Rectal smooth muscle tissue (tissue), 1 donor: ENCODE measurements around the gene NEK10.

Source experiments
- H3K27ac ChIP-seq: one replicate; pipeline ENCODE4 v1.7.0; 2013; ENCODE audit warnings: low read depth, low read length, inconsistent platforms
- H3K27me3 ChIP-seq: one replicate; pipeline ENCODE4 v1.7.0; 2013; ENCODE audit warnings: low read length; ENCODE audit not compliant: control insufficient read depth, insufficient read depth
- H3K36me3 ChIP-seq: one replicate; pipeline ENCODE4 v1.7.0; 2013; ENCODE audit warnings: low read length; ENCODE audit not compliant: control insufficient read depth, insufficient read depth
- H3K4me1 ChIP-seq: one replicate; pipeline ENCODE4 v1.7.0; 2013; ENCODE audit warnings: low read length; ENCODE audit not compliant: control insufficient read depth, insufficient read depth
- H3K4me3 ChIP-seq: one replicate; pipeline ENCODE4 v1.7.0; 2013; ENCODE audit warnings: low read length
- H3K9ac ChIP-seq: one replicate; pipeline ENCODE4 v1.7.0; 2013; ENCODE audit warnings: low read length

NEK10 gene

GRCh38 chr3:27244374-27244773, 124.8 kb downstream of the NEK10 start:
- H3K4me3 ChIP-seq, result no peak overlapping the region
- H3K9ac ChIP-seq, result no peak overlapping the region
- H3K27me3 ChIP-seq, result no peaks in the 10 kb centered on the region
- H3K36me3 ChIP-seq, result no peaks in the 10 kb centered on the region
- no peak overlapping the region for H3K27ac ChIP-seq
- H3K4me1 ChIP-seq, result no peaks in the 10 kb centered on the region

GRCh38 chr3:27239951-27240350, 129.2 kb downstream of the NEK10 start:
- Histone ChIP-seq H3K27ac (no peak overlapping the region), H3K4me1 (no peaks in the 10 kb centered on the region), H3K27me3 (no peaks in the 10 kb centered on the region), H3K9ac (no peak overlapping the region), H3K36me3 (no peaks in the 10 kb centered on the region), H3K4me3 (no peak overlapping the region)

- H3K9ac ChIP-seq, result no peak overlapping the region
- H3K4me3 ChIP-seq, result no peak overlapping the region
- no peaks in the 10 kb centered on the region for H3K4me1 ChIP-seq
- no peak overlapping the region for H3K27ac ChIP-seq
- H3K27me3 ChIP-seq, result no peaks in the 10 kb centered on the region
- H3K36me3 ChIP-seq, result no peaks in the 10 kb centered on the region
These were observed 140.4 kb downstream of the NEK10 start for GRCh38 chr3:27228805-27229204.

- Histone ChIP-seq H3K36me3 (no peaks in the 10 kb centered on the region), H3K9ac (no peak overlapping the region), H3K27me3 (no peaks in the 10 kb centered on the region), H3K27ac (no peak overlapping the region), H3K4me1 (no peaks in the 10 kb centered on the region), H3K4me3 (no peak overlapping the region)
These were observed 145.0 kb downstream of the NEK10 start for GRCh38 chr3:27224197-27224596.

- no peaks in the 10 kb centered on the region for H3K27me3 ChIP-seq
- H3K36me3 ChIP-seq, result no peaks in the 10 kb centered on the region
- no peaks in the 10 kb centered on the region for H3K4me1 ChIP-seq
- no peak overlapping the region for H3K27ac ChIP-seq
- no peak overlapping the region for H3K9ac ChIP-seq
- H3K4me3 ChIP-seq, result no peak overlapping the region
These were observed 147.8 kb downstream of the NEK10 start for GRCh38 chr3:27221264-27221932.

GRCh38 chr3:27220166-27220565, 149.0 kb downstream of the NEK10 start:
- Histone ChIP-seq H3K9ac (no peak overlapping the region), H3K27ac (no peak overlapping the region), H3K4me1 (no peaks in the 10 kb centered on the region), H3K4me3 (no peak overlapping the region), H3K36me3 (no peaks in the 10 kb centered on the region), H3K27me3 (no peaks in the 10 kb centered on the region)

- Histone ChIP-seq H3K27ac (no peak overlapping the region), H3K4me3 (no peak overlapping the region), H3K9ac (no peak overlapping the region), H3K36me3 (no peaks in the 10 kb centered on the region), H3K27me3 (no peaks in the 10 kb centered on the region), H3K4me1 (no peaks in the 10 kb centered on the region)
These were observed 149.9 kb downstream of the NEK10 start for GRCh38 chr3:27219127-27219845.

GRCh38 chr3:27216955-27217552, 152.1 kb downstream of the NEK10 start:
- Histone ChIP-seq H3K4me1 (no peaks in the 10 kb centered on the region), H3K4me3 (no peak overlapping the region), H3K36me3 (no peaks in the 10 kb centered on the region), H3K27me3 (no peaks in the 10 kb centered on the region), H3K9ac (no peak overlapping the region), H3K27ac (no peak overlapping the region)

- Histone ChIP-seq H3K27ac (no peak overlapping the region), H3K36me3 (no peaks in the 10 kb centered on the region), H3K4me3 (no peak overlapping the region), H3K4me1 (no peaks in the 10 kb centered on the region), H3K27me3 (no peaks in the 10 kb centered on the region), H3K9ac (no peak overlapping the region)
These were observed 152.8 kb downstream of the NEK10 start for GRCh38 chr3:27216295-27216855.

- Histone ChIP-seq H3K4me3 (no peak overlapping the region), H3K36me3 (no peaks in the 10 kb centered on the region)
These were observed 155.7 kb downstream of the NEK10 start for GRCh38 chr3:27213450-27213849.

GRCh38 chr3:27209617-27210264, 159.4 kb downstream of the NEK10 start:
- no peaks in the 10 kb centered on the region for H3K27me3 ChIP-seq
- no peak overlapping the region for H3K9ac ChIP-seq
- H3K27ac ChIP-seq, result no peak overlapping the region
- no peaks in the 10 kb centered on the region for H3K36me3 ChIP-seq
- H3K4me3 ChIP-seq, result no peak overlapping the region
- no peaks in the 10 kb centered on the region for H3K4me1 ChIP-seq

More at GRCh38 chr3:27213450-27213849, 155.7 kb downstream of the NEK10 start:
- Histone ChIP-seq H3K4me1 (no peaks in the 10 kb centered on the region), H3K27ac (no peak overlapping the region), H3K9ac (no peak overlapping the region), H3K27me3 (no peaks in the 10 kb centered on the region)

GRCh38 chr3:27208961-27209616, 160.1 kb downstream of the NEK10 start:
- no peak overlapping the region for H3K4me3 ChIP-seq
- H3K36me3 ChIP-seq, result no peaks in the 10 kb centered on the region
- H3K27ac ChIP-seq, result no peak overlapping the region

More at GRCh38 chr3:27208961-27209616, 160.1 kb downstream of the NEK10 start:
- Histone ChIP-seq H3K9ac (no peak overlapping the region), H3K27me3 (no peaks in the 10 kb centered on the region), H3K4me1 (no peaks in the 10 kb centered on the region)
